MG63 (cell line): Measurements from ENCODE around the gene OR52B2. TPM values are rescaled to one million over a fixed set of nuclear protein-coding genes. Genes with fewer than 3 reads are reported as not detected.
"Not testable (repeated sequence)": the region's sequence is repeated elsewhere in the genome, so short reads cannot be mapped to it uniquely, and the experiment has no call there.

Experiments
- DNase-seq: peaks from one replicate; pipeline ENCODE4 v3.0.0-alpha.2; 2020
- H3K27me3 ChIP-seq: fragments of 250-450 bp; sonication (Bioruptor Pico); 2 replicates; pipeline ENCODE4 v1.5.1; 2020; ENCODE audit warnings: mild to moderate bottlenecking, moderate library complexity
- H3K36me3 ChIP-seq: fragments of 250-450 bp; sonication (Bioruptor Pico); 2 replicates; pipeline ENCODE4 v1.5.1; 2020; ENCODE audit warnings: mild to moderate bottlenecking, moderate library complexity
- H3K4me3 ChIP-seq: fragments of 250-450 bp; sonication (Bioruptor Pico); 2 replicates; pipeline ENCODE4 v1.5.1; 2020; ENCODE audit warnings: mild to moderate bottlenecking, moderate library complexity
- H3K9me3 ChIP-seq: fragments of 250-450 bp; sonication (Bioruptor Pico); 2 replicates; pipeline ENCODE4 v1.5.1; 2020; ENCODE audit warnings: mild to moderate bottlenecking, moderate library complexity
- total RNA-seq: library from RNA; depleted of rRNA; stranded (reverse); fragments of >200 nt; shearing (Covaris generic); gene quantifications from 2 replicates; pipeline ENCODE4 v1.2.3, GENCODE V29; 2014; ENCODE audit warnings: low replicate concordance

The OR52B2 gene
- total RNA-seq, 1 experiment from 2014 or later: not detected

- Histone ChIP-seq H3K36me3 (no peaks in the 10 kb centered on the region), H3K4me3 (no peak overlapping the region), H3K9me3 (no peaks in the 10 kb centered on the region), H3K27me3 (peaks cover 3% of the 10 kb centered on the region)
- no peak for DNase-seq
Measured at GRCh38 chr11:6196396-6196795, 26.3 kb upstream of the OR52B2 start.

- no peak for DNase-seq
- peaks cover 3% of the 10 kb centered on the region for H3K27me3 ChIP-seq
- H3K36me3 ChIP-seq: no peaks in the 10 kb centered on the region
- no peak overlapping the region for H3K4me3 ChIP-seq
- no peaks in the 10 kb centered on the region for H3K9me3 ChIP-seq
Measured at GRCh38 chr11:6194065-6194581, 24.0 kb upstream of the OR52B2 start.

GRCh38 chr11:6191742-6192141, 21.6 kb upstream of the OR52B2 start:
- Histone ChIP-seq H3K36me3 (no peaks in the 10 kb centered on the region), H3K4me3 (no peak overlapping the region), H3K9me3 (no peaks in the 10 kb centered on the region), H3K27me3 (peaks cover 3% of the 10 kb centered on the region)
- no peak for DNase-seq

GRCh38 chr11:6175440-6175839, 5.3 kb upstream of the OR52B2 start:
- Histone ChIP-seq H3K4me3 (no peak overlapping the region), H3K9me3 (no peaks in the 10 kb centered on the region), H3K36me3 (no peaks in the 10 kb centered on the region), H3K27me3 (peaks cover 2% of the 10 kb centered on the region; the same call in 1 of the 2 replicates)
- no peak for DNase-seq

- H3K4me3 ChIP-seq: no peak overlapping the region
- no peak for DNase-seq
- H3K36me3 ChIP-seq: no peaks in the 10 kb centered on the region
- no peaks in the 10 kb centered on the region for H3K27me3 ChIP-seq
- H3K9me3 ChIP-seq: no peaks in the 10 kb centered on the region
Measured at GRCh38 chr11:6156628-6157359, 13.3 kb downstream of the OR52B2 start.

GRCh38 chr11:6152126-6152525, 18.0 kb downstream of the OR52B2 start:
- H3K9me3 ChIP-seq: no peaks in the 10 kb centered on the region
- no peaks in the 10 kb centered on the region for H3K27me3 ChIP-seq
- H3K4me3 ChIP-seq: no peak overlapping the region
- DNase-seq: no peak
- no peaks in the 10 kb centered on the region for H3K36me3 ChIP-seq

GRCh38 chr11:6151117-6151516, 19.0 kb downstream of the OR52B2 start:
- no peak for DNase-seq
- H3K9me3 ChIP-seq: no peaks in the 10 kb centered on the region
- H3K36me3 ChIP-seq: no peaks in the 10 kb centered on the region
- H3K27me3 ChIP-seq: no peaks in the 10 kb centered on the region
- no peak overlapping the region for H3K4me3 ChIP-seq

- not testable (repeated sequence) for DNase-seq, H3K4me3 ChIP-seq, H3K9me3 ChIP-seq, H3K36me3 ChIP-seq
- H3K27me3 ChIP-seq: peaks cover 22% of the 10 kb centered on the region
Measured at GRCh38 chr11:6143737-6144136, 26.4 kb downstream of the OR52B2 start.

GRCh38 chr11:6142936-6143335, 27.2 kb downstream of the OR52B2 start:
- Histone ChIP-seq H3K27me3 (peaks cover 22% of the 10 kb centered on the region), H3K9me3 (no peaks in the 10 kb centered on the region), H3K36me3 (no peaks in the 10 kb centered on the region), H3K4me3 (no peak overlapping the region)
- no peak for DNase-seq

- DNase-seq, H3K4me3 ChIP-seq, H3K36me3 ChIP-seq, H3K9me3 ChIP-seq: not testable (repeated sequence)
- peaks cover 14% of the 10 kb centered on the region for H3K27me3 ChIP-seq
Measured at GRCh38 chr11:6135936-6136335, 34.2 kb downstream of the OR52B2 start.

GRCh38 chr11:6132431-6132830, 37.7 kb downstream of the OR52B2 start:
- H3K36me3 ChIP-seq: no peaks in the 10 kb centered on the region
- H3K4me3 ChIP-seq: no peak overlapping the region
- DNase-seq: no peak
- H3K27me3 ChIP-seq: peaks cover 5% of the 10 kb centered on the region; the same call in 1 of the 2 replicates
- no peaks in the 10 kb centered on the region for H3K9me3 ChIP-seq

GRCh38 chr11:6129635-6130034, 40.5 kb downstream of the OR52B2 start:
- Histone ChIP-seq H3K27me3 (peaks cover under 1% of the 10 kb centered on the region; the same call in 1 of the 2 replicates), H3K4me3 (no peak overlapping the region), H3K9me3 (no peaks in the 10 kb centered on the region), H3K36me3 (no peaks in the 10 kb centered on the region)
- DNase-seq: no peak

- Histone ChIP-seq H3K36me3 (no peaks in the 10 kb centered on the region), H3K27me3 (peaks cover 2% of the 10 kb centered on the region; the same call in 1 of the 2 replicates), H3K4me3 (no peak overlapping the region), H3K9me3 (no peaks in the 10 kb centered on the region)
- no peak for DNase-seq
Measured at GRCh38 chr11:6129011-6129410, 41.1 kb downstream of the OR52B2 start.

GRCh38 chr11:6127881-6128280, 42.2 kb downstream of the OR52B2 start:
- no peak for DNase-seq
- no peaks in the 10 kb centered on the region for H3K9me3 ChIP-seq
- H3K4me3 ChIP-seq: no peak overlapping the region
- no peaks in the 10 kb centered on the region for H3K36me3 ChIP-seq
- H3K27me3 ChIP-seq: peaks cover 6% of the 10 kb centered on the region; the same call in 1 of the 2 replicates

GRCh38 chr11:6124245-6124644, 45.9 kb downstream of the OR52B2 start:
- H3K4me3 ChIP-seq: no peak overlapping the region
- H3K36me3 ChIP-seq: no peaks in the 10 kb centered on the region
- H3K9me3 ChIP-seq: no peaks in the 10 kb centered on the region
- DNase-seq: no peak
- peaks cover 6% of the 10 kb centered on the region; the same call in 1 of the 2 replicates for H3K27me3 ChIP-seq
